Trophoblast cell (in vitro differentiated cells and primary cell): Measurements from ENCODE around the gene PORCN.
"Not testable (repeated sequence)": the region's sequence is repeated elsewhere in the genome, so short reads cannot be mapped to it uniquely, and the experiment has no call there.

Source experiments
- DNase-seq, 2 donors: peaks; one replicate each; pipeline ENCODE4 v3.0.0-alpha.2; 2016
- H2AFZ ChIP-seq: 2 replicates; pipeline ENCODE4 v1.6.1; 2013; ENCODE audit warnings: low read length, moderate library complexity, mild to moderate bottlenecking; ENCODE audit not compliant: insufficient read depth, poor library complexity
- H2AK5ac ChIP-seq: 2 replicates; pipeline ENCODE4 v1.6.1; 2013; ENCODE audit warnings: mild to moderate bottlenecking, low read length
- H2BK120ac ChIP-seq: 2 replicates; pipeline ENCODE4 v1.6.1; 2013; ENCODE audit warnings: low read length, mild to moderate bottlenecking, moderate library complexity; ENCODE audit not compliant: insufficient read depth, poor library complexity
- H2BK12ac ChIP-seq: 2 replicates; pipeline ENCODE4 v1.6.1; 2013; ENCODE audit warnings: mild to moderate bottlenecking, low read length, moderate library complexity
- H2BK5ac ChIP-seq: 2 replicates; pipeline ENCODE4 v1.6.1; 2013; ENCODE audit warnings: low read length, low read depth, moderate library complexity, mild to moderate bottlenecking; ENCODE audit not compliant: poor library complexity
- H3K14ac ChIP-seq: 2 replicates; pipeline ENCODE4 v1.6.1; 2013; ENCODE audit warnings: mild to moderate bottlenecking, low read length
- H3K18ac ChIP-seq: 2 replicates; pipeline ENCODE4 v1.6.1; 2013; ENCODE audit warnings: mild to moderate bottlenecking, low read length
- H3K23ac ChIP-seq: 2 replicates; pipeline ENCODE4 v1.6.1; 2013; ENCODE audit warnings: low read length
- H3K27ac ChIP-seq: 2 replicates; pipeline ENCODE4 v1.5.1; 2013; ENCODE audit warnings: low read depth, mild to moderate bottlenecking, inconsistent platforms, low read length, moderate library complexity
- H3K27me3 ChIP-seq: 2 replicates; pipeline ENCODE4 v1.6.1; 2013; ENCODE audit warnings: inconsistent platforms, mild to moderate bottlenecking, low read length, moderate library complexity; ENCODE audit not compliant: insufficient read depth
- H3K36me3 ChIP-seq, 2 experiments: 1 replicate in 1 of 2; 2 replicates in 1 of 2; pipeline ENCODE4 v1.6.1; 2013; ENCODE audit warnings: low read length in 2 of 2, mild to moderate bottlenecking in 2 of 2, moderate library complexity in 1 of 2; ENCODE audit not compliant: insufficient read depth in 2 of 2, control insufficient read depth in 1 of 2
- H3K4ac ChIP-seq: 2 replicates; pipeline ENCODE4 v1.6.1; 2013; ENCODE audit warnings: low read depth, mild to moderate bottlenecking, low read length, moderate library complexity
- H3K4me1 ChIP-seq, 2 experiments: 1 replicate in 1 of 2; 2 replicates in 1 of 2; pipeline ENCODE4 v1.6.1; 2013; ENCODE audit warnings: low read length in 2 of 2, mild to moderate bottlenecking in 2 of 2, moderate library complexity in 1 of 2; ENCODE audit not compliant: insufficient read depth in 2 of 2, control insufficient read depth in 1 of 2
- H3K4me2 ChIP-seq: 2 replicates; pipeline ENCODE4 v1.6.1; 2013; ENCODE audit warnings: inconsistent platforms, mild to moderate bottlenecking, low read length, moderate library complexity
- H3K4me3 ChIP-seq: 2 replicates; pipeline ENCODE4 v1.5.1; 2013; ENCODE audit warnings: mild to moderate bottlenecking, low read depth, low read length, inconsistent platforms
- H3K79me1 ChIP-seq: one replicate; pipeline ENCODE4 v1.6.1; 2013; ENCODE audit warnings: low read length
- H3K79me2 ChIP-seq: 2 replicates; pipeline ENCODE4 v1.6.1; 2013; ENCODE audit warnings: low read length, mild to moderate bottlenecking; ENCODE audit not compliant: control insufficient read depth, insufficient read depth, poor library complexity
- H3K9ac ChIP-seq: 2 replicates; pipeline ENCODE4 v1.6.1; 2013; ENCODE audit warnings: mild to moderate bottlenecking, low read length
- H3K9me3 ChIP-seq: 2 replicates; pipeline ENCODE4 v1.6.1; 2013; ENCODE audit warnings: low read depth, mild to moderate bottlenecking, control low read depth, inconsistent platforms, low read length; ENCODE audit not compliant: insufficient read depth
- H4K12ac ChIP-seq: 2 replicates; pipeline ENCODE4 v1.6.1; 2013; ENCODE audit warnings: low read depth, mild to moderate bottlenecking, low read length, moderate library complexity
- H4K8ac ChIP-seq: 2 replicates; pipeline ENCODE4 v1.6.1; 2013; ENCODE audit warnings: low read depth, mild to moderate bottlenecking, low read length, moderate library complexity
- H4K91ac ChIP-seq: one replicate; pipeline ENCODE4 v1.6.1; 2013; ENCODE audit warnings: low read depth, mild to moderate bottlenecking, low read length, moderate library complexity
- WGBS: extraction: QIAGEN DNeasy Blood & Tissue Kit; methylation state at CpG from one replicate; pipeline ENCODE4 v1.1.7; 2013; ENCODE audit warnings: missing lambda C conversion rate; ENCODE audit not compliant: insufficient read length, insufficient coverage; ENCODE audit errors: extremely low coverage; 5-methylcytosine and 5-hydroxymethylcytosine counted together

PORCN gene

GRCh38 chrX:48540480-48540879 is 31.7 kb downstream of the PORCN start:
- Histone ChIP-seq H2AK5ac (no peak overlapping the region), H3K36me3 (peaks cover 7 to 12% of the 10 kb centered on the region in 2 experiments), H2BK120ac (no peak overlapping the region), H3K18ac (peak overlapping the region; percentile 23), H3K9me3 (no peaks in the 10 kb centered on the region), H4K12ac (no peak overlapping the region), H4K91ac (no peak overlapping the region), H3K14ac (no peak overlapping the region), H3K4me2 (peak overlapping the region; percentile 65), H3K79me2 (no peaks in the 10 kb centered on the region), H3K4me1 (peaks cover 3 to 5% of the 10 kb centered on the region in 2 experiments), H3K79me1 (peaks cover 4% of the 10 kb centered on the region), H3K27me3 (no peaks in the 10 kb centered on the region), H3K23ac (no peak overlapping the region), H2BK12ac (no peak overlapping the region), H3K9ac (no peak overlapping the region), H2AFZ (no peak overlapping the region), H3K27ac (no peak overlapping the region), H4K8ac (no peak overlapping the region), H3K4me3 (no peak overlapping the region), H3K4ac (no peak overlapping the region), H2BK5ac (no peak overlapping the region)
- WGBS: no CpG with 5 or more reads among the region's 7 CpGs
- no peak for DNase-seq

GRCh38 chrX:48541140-48541814 is 32.5 kb downstream of the PORCN start:
- no peak overlapping the region for H3K18ac ChIP-seq
- H4K8ac ChIP-seq: no peak overlapping the region
- no peaks in the 10 kb centered on the region for H3K9me3 ChIP-seq
- no peak overlapping the region for H4K91ac ChIP-seq
- H3K4ac ChIP-seq: peak overlapping the region; percentile 25
- H3K14ac ChIP-seq: no peak overlapping the region
- H3K23ac ChIP-seq: no peak overlapping the region
- H3K4me3 ChIP-seq: no peak overlapping the region
- H3K4me2 ChIP-seq: no peak overlapping the region
- H2AFZ ChIP-seq: no peak overlapping the region
- no peak for DNase-seq
- H3K36me3 ChIP-seq: peaks cover 7 to 13% of the 10 kb centered on the region in 2 experiments
- no peak overlapping the region for H2BK5ac ChIP-seq
- no CpG with 5 or more reads among the region's 10 CpGs for WGBS
- H3K79me1 ChIP-seq: peaks cover 4% of the 10 kb centered on the region
- H3K9ac ChIP-seq: no peak overlapping the region
- no peak overlapping the region for H2BK12ac ChIP-seq
- H3K27ac ChIP-seq: no peak overlapping the region
- no peak overlapping the region for H2BK120ac ChIP-seq
- no peak overlapping the region for H4K12ac ChIP-seq
- peaks cover 3 to 5% of the 10 kb centered on the region in 2 experiments for H3K4me1 ChIP-seq
- H2AK5ac ChIP-seq: no peak overlapping the region
- H3K27me3 ChIP-seq: no peaks in the 10 kb centered on the region
- no peaks in the 10 kb centered on the region for H3K79me2 ChIP-seq

DNA sequence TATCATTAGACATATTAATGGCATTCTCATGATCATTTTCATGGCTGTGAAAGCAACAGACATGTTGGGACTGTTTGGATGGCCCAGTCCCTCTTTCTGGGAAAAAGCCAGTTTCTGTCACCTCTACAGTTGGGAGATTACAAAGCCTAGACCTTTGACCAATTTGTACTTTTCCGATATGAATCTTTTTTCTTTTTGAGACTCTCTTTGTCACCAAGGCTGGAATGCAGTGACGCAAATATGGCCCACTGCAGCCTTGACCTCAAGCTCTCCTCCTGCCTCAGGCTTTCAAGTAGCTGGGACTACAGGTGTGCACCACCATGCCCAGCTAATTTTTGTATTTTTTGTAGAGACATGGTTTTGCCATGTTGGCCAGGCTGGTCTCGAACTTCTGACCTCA is 40.1 kb downstream of the PORCN start:
- WGBS: no CpG with 5 or more reads among the region's 3 CpGs
- peak; percentile 44 to 76 for DNase-seq
- no peak overlapping the region for H3K18ac ChIP-seq

GRCh38 chrX:48555731-48556325 is 47.0 kb downstream of the PORCN start:
- H3K4me1 ChIP-seq, H3K79me1 ChIP-seq, H3K79me2 ChIP-seq, H2AFZ ChIP-seq, H3K4ac ChIP-seq, H3K4me3 ChIP-seq, H3K23ac ChIP-seq, H2AK5ac ChIP-seq, H3K9me3 ChIP-seq, H3K27ac ChIP-seq, H3K9ac ChIP-seq, H3K27me3 ChIP-seq, H3K18ac ChIP-seq, H2BK12ac ChIP-seq, H2BK120ac ChIP-seq, H4K12ac ChIP-seq, H3K14ac ChIP-seq, H2BK5ac ChIP-seq, H3K4me2 ChIP-seq, H4K91ac ChIP-seq, H4K8ac ChIP-seq: not testable (repeated sequence)
- peak in 1 of 2 donors; percentile 38 for DNase-seq
- peaks cover 24 to 25% of the 10 kb centered on the region in 2 experiments for H3K36me3 ChIP-seq
- WGBS: no CpG with 5 or more reads among the region's 9 CpGs

More for the DNA sequence above, 40.1 kb downstream of the PORCN start:
- Histone ChIP-seq H3K14ac (no peak overlapping the region), H3K27me3 (no peaks in the 10 kb centered on the region), H3K23ac (no peak overlapping the region), H3K4me3 (no peak overlapping the region), H4K91ac (no peak overlapping the region), H3K36me3 (peaks cover 8 to 12% of the 10 kb centered on the region in 2 experiments), H3K79me2 (no peaks in the 10 kb centered on the region), H4K12ac (no peak overlapping the region), H3K27ac (no peak overlapping the region), H2BK12ac (no peak overlapping the region), H3K9ac (no peak overlapping the region), H2BK120ac (no peak overlapping the region), H3K9me3 (no peaks in the 10 kb centered on the region), H3K79me1 (no peaks in the 10 kb centered on the region), H2BK5ac (no peak overlapping the region), H4K8ac (no peak overlapping the region), H2AFZ (no peak overlapping the region), H2AK5ac (no peak overlapping the region), H3K4me2 (no peak overlapping the region), H3K4ac (no peak overlapping the region), H3K4me1 (no peaks in the 10 kb centered on the region)
